ENCODE data around the gene USP6NL.

USP6NL gene

GRCh38 chr10:11505639-11506038 is 105.8 kb downstream of the USP6NL start:
- no peak overlapping the region for H3K27ac ChIP-seq (ENCODE audit: low read length)
- H3K27me3 ChIP-seq (ENCODE audit: insufficient read depth, low read length, poor library complexity) = no peaks in the 10 kb centered on the region
- H3K9me3 ChIP-seq (ENCODE audit: insufficient read depth, low read length, severe bottlenecking) = no peaks in the 10 kb centered on the region
- no peaks in the 10 kb centered on the region for H3K79me2 ChIP-seq (ENCODE audit: insufficient read depth, low read length)
- no peak overlapping the region for H2AFZ ChIP-seq (ENCODE audit: low read depth, low read length)
- no peak for DNase-seq
- H3K4me3 ChIP-seq (ENCODE audit: low read depth in 1 of 2, low read length in 2 of 2) = no peak overlapping the region
- H3K9ac ChIP-seq (ENCODE audit: low read depth, low read length) = no peak overlapping the region
- H3K4me1 ChIP-seq (ENCODE audit: insufficient read depth, low read length) = no peaks in the 10 kb centered on the region
- no peaks in the 10 kb centered on the region for H4K20me1 ChIP-seq (ENCODE audit: insufficient read depth, low read length)
- H3K36me3 ChIP-seq (ENCODE audit: insufficient read depth, low read length) = peaks cover 7% of the 10 kb centered on the region; the same call in 1 of the 2 replicates
- TF ChIP-seq EZH2 (IDR thresholded peaks at IDR 0.05; ENCODE audit: borderline replicate concordance, low read depth, low read length, severe bottlenecking) = no peak
- no peak for TF ChIP-seq CTCF (IDR thresholded peaks at IDR 0.05; ENCODE audit: borderline replicate concordance, extremely low read depth, low read length, poor library complexity, severe bottlenecking)
- no peak overlapping the region for H3K4me2 ChIP-seq (ENCODE audit: insufficient read depth, low read length)
- no peak for ATAC-seq (ENCODE audit: insufficient read depth, low read depth)

GRCh38 chr10:11504566-11505285 is 106.7 kb downstream of the USP6NL start:
- ATAC-seq (ENCODE audit: insufficient read depth, low read depth) (no peak), DNase-seq (no peak)
- no peaks in the 10 kb centered on the region for H4K20me1 ChIP-seq (ENCODE audit: insufficient read depth, low read length)
- no peak overlapping the region for H3K9ac ChIP-seq (ENCODE audit: low read depth, low read length)
- no peak overlapping the region for H3K27ac ChIP-seq (ENCODE audit: low read length)
- no peak overlapping the region for H2AFZ ChIP-seq (ENCODE audit: low read depth, low read length)
- peaks cover 11% of the 10 kb centered on the region for H3K36me3 ChIP-seq (ENCODE audit: insufficient read depth, low read length)
- no peaks in the 10 kb centered on the region for H3K4me1 ChIP-seq (ENCODE audit: insufficient read depth, low read length)
- H3K4me3 ChIP-seq (ENCODE audit: low read depth in 1 of 2, low read length in 2 of 2) = no peak overlapping the region
- TF ChIP-seq CTCF (IDR thresholded peaks at IDR 0.05; ENCODE audit: borderline replicate concordance, extremely low read depth, low read length, poor library complexity, severe bottlenecking) = no peak
- no peak for TF ChIP-seq EZH2 (IDR thresholded peaks at IDR 0.05; ENCODE audit: borderline replicate concordance, low read depth, low read length, severe bottlenecking)
- no peaks in the 10 kb centered on the region for H3K9me3 ChIP-seq (ENCODE audit: insufficient read depth, low read length, severe bottlenecking)
- no peaks in the 10 kb centered on the region for H3K27me3 ChIP-seq (ENCODE audit: insufficient read depth, low read length, poor library complexity)
- no peak overlapping the region for H3K4me2 ChIP-seq (ENCODE audit: insufficient read depth, low read length)
- H3K79me2 ChIP-seq (ENCODE audit: insufficient read depth, low read length) = no peaks in the 10 kb centered on the region

- Histone ChIP-seq H4K20me1 (ENCODE audit: insufficient read depth, low read length) (no peaks in the 10 kb centered on the region), H3K4me3 (ENCODE audit: low read depth in 1 of 2, low read length in 2 of 2) (no peak overlapping the region), H3K4me2 (ENCODE audit: insufficient read depth, low read length) (no peak overlapping the region), H3K36me3 (ENCODE audit: insufficient read depth, low read length) (peaks cover 16% of the 10 kb centered on the region), H3K9me3 (ENCODE audit: insufficient read depth, low read length, severe bottlenecking) (no peaks in the 10 kb centered on the region), H3K27ac (ENCODE audit: low read length) (no peak overlapping the region), H3K9ac (ENCODE audit: low read depth, low read length) (no peak overlapping the region), H2AFZ (ENCODE audit: low read depth, low read length) (no peak overlapping the region), H3K4me1 (ENCODE audit: insufficient read depth, low read length) (no peaks in the 10 kb centered on the region), H3K27me3 (ENCODE audit: insufficient read depth, low read length, poor library complexity) (no peaks in the 10 kb centered on the region), H3K79me2 (ENCODE audit: insufficient read depth, low read length) (no peaks in the 10 kb centered on the region)
- no peak for ATAC-seq (ENCODE audit: insufficient read depth, low read depth)
- no peak for TF ChIP-seq EZH2 (IDR thresholded peaks at IDR 0.05; ENCODE audit: borderline replicate concordance, low read depth, low read length, severe bottlenecking)
- TF ChIP-seq CTCF (IDR thresholded peaks at IDR 0.05; ENCODE audit: borderline replicate concordance, extremely low read depth, low read length, poor library complexity, severe bottlenecking) = no peak
- DNase-seq = no peak
Measured at GRCh38 chr10:11501600-11501999, 109.8 kb downstream of the USP6NL start.

Data from DND-41 (cell line).